Stimulated activated CD4-positive, alpha-beta T cell treated with anti-CD3 and anti-CD28 coated beads, TNF-alpha, amount 100 ng/mL, for 24 hours (primary cell): ENCODE data around the gene AUTS2.
"Not testable (repeated sequence)": the region's sequence is repeated elsewhere in the genome, so short reads cannot be mapped to it uniquely, and the experiment has no call there.

Experiments
- DNase-seq, 3 experiments: peaks; one replicate each; pipeline ENCODE4 v3.0.0-alpha.2; 2020; ENCODE audit warnings: low read depth in 3 of 3

Gene AUTS2

DNA sequence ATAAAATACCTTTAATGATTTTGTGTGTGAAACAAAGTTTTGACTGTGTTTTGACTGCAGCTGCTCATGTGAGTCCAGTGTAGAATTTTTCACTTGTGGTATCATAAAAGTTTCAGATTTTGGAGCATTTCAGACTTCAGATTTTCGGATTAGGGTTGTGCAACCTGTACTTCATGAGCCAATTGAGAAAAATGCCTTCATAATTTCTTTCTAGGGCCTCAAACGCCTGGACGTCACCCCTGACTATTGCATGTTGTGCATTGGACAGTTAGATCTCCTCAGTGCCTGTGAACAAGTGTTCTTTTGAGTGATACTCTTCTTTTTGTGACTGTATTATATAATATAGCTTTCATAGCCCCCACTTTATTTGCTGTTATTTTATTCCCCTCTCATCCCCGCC is 161.1 kb downstream of the AUTS2 start:
- no peak for DNase-seq

GRCh38 chr7:69761290-69761922 is 163.1 kb downstream of the AUTS2 start:
- DNase-seq = no peak

DNA sequence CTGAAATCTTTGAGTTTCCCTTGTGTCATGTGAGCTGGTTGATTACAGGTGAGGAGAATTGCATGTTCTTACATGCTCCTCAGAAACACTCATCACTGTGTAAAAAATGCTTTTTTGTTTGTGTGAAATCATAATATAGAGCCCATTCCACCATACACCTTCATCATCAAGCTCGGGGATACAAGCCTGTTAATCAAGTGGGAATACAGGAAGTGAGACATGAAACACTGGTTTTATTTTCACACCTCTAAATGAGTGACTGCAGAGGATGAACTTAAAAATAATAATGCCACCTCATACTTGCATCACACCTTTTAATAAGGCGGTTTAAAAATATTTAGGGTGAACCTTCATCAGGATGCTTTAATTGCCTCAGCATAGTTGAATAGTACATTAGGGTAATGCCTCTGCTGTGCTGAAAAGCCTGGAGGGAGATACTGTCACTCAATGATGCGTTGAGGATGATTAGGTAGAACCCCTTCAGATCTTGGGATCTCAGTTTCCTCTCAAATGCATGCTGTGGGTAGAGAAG is 164.6 kb downstream of the AUTS2 start:
- DNase-seq = no peak

DNA sequence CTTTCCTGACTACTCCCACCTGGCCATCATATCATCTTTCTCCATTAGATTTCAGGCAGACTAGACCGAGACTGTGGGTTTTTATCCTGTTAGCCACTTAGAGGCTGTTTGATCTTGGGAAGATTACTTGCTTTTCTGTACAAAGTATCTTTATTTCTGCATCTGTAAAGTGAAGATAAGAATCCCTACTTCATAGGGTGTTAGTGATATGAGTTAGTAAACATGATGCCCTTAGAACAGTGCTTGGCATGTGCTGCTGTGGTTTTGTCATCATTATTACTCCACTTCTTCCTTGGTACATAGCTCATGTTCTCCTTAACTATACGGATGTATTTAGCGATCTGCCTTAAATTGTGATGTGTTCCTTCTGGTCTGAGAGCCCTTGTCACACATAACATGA is 165.2 kb downstream of the AUTS2 start:
- DNase-seq = no peak

DNA sequence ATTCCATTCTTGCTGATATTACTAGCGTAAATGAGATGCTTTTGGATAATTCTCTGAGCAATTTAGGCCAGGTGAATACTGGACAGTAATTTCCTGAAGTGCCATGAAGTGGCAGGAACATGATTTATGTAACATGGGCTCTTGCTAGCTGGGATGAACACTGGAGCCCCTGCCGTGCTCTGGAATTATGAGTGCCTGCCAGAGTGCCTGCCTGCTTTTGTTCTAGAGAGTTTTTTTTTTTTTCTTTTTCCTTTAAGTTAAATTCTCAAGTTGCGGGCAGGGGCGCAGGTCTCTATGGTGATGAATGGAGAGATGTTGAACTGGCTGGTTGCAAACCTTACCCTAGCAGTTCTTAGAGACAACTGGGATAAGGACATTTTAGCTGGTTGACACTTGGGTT is 165.9 kb downstream of the AUTS2 start:
- DNase-seq = no peak

GRCh38 chr7:69764681-69765080 is 166.4 kb downstream of the AUTS2 start:
- DNase-seq = no peak

GRCh38 chr7:69765879-69766278 is 167.6 kb downstream of the AUTS2 start:
- DNase-seq = no peak

GRCh38 chr7:69768986-69769595 is 170.8 kb downstream of the AUTS2 start:
- DNase-seq = no peak

DNA sequence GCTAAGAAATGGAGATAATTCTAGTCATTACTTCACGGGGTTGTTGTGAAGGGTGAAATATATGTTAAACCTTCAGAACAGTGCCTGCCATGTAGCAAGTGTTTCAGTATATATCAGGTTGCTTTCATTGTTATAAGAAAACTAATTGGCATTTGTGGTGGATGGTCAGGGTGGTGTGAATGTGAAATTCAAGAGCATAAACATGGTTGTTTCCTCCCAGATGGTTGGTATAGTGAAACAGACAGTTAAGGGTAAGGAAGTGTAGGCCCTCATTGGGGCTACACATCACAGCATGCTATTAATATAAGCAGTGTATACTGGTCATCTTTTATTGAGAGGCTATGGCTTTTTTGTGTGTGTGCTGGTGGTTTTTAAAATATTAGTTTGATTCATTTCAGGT is 171.6 kb downstream of the AUTS2 start:
- DNase-seq = no peak

DNA sequence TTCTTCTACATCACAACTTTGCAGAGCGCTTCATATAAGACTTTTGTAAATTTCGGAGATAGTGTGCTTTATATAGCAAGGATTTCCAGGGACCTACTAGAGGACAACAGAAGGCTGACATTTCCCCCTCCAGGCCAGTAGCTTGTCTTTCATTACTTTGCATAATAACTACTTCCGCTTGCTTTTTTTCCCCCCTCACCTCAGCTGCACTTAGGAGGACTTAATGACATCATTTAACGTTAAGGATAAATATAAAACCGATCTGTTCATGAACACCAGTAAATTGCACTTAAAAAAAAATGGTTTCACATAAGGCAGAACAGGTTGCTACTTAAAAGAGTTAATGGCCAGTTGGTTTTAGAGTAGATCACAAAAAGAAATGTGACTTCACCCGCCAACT is 172.3 kb downstream of the AUTS2 start:
- no peak for DNase-seq

DNA sequence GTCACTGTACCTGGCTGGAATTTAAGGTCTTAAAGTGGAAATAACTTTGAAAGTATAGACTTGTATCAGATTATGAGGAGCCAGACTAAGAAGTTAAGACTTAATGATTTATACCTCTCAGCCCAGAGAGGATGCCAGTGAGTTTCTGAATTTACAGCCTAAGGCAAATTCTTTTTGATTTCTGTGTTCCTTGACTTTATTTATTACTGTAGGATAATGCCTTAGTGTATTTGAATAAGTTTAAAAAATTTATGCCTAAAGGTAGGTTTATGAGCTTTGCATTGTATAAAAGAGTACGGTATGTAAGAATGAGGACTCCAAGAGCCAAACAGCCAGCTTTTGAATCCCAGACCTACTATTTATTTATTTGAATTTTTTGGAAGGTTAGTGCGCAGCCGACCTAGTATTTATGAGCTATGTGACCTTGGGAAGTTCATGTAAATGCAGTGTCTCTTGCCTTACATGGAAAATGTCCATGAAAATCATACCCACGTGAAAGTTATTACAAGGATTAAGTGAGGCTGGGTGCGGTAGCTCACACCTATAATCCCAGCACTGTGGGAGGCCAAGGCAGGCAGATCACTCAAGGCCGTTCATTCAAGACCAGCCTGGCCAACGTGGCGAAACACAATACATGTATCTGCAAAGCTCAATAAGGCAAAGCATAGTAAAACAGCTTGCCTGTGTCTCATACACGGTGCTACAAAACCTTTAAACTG is 174.6 kb downstream of the AUTS2 start:
- DNase-seq = no peak

DNA sequence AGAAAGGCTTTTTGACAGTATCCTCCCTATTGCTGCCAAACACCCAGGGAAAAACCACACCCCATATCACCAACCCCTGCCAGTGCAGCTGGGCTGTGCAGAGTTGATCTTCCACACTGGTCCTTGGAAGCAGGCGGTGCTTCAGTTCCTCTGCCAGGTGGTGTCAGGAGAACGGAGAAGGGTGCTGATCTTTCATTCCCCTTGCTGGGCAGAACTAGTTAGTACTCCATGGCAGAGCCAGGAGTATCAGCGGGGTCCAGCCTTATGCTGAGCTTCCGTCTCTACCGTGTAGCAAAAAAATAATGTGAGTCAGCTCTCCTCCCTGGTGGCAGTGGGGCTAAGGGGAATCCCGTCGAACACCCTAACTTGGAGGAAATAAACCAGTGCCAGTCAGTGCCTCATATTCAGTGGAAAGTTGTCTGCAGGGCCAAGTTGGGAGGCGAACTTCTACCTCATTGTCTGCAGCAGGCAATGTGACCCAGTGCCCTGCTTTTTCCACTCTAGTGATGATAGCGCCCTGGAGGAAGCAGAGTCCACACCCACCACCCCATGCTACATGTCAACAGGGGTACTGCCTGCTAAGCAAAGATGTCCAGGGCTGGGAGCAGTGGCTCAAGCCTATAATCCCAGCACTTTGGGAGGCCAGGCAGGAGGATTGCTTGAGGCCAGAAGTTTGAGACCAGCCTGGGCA is 175.4 kb downstream of the AUTS2 start:
- DNase-seq = no peak

GRCh38 chr7:69775231-69775771 is 177.0 kb downstream of the AUTS2 start:
- no peak for DNase-seq

GRCh38 chr7:69776611-69777010 is 178.3 kb downstream of the AUTS2 start:
- no peak for DNase-seq

DNA sequence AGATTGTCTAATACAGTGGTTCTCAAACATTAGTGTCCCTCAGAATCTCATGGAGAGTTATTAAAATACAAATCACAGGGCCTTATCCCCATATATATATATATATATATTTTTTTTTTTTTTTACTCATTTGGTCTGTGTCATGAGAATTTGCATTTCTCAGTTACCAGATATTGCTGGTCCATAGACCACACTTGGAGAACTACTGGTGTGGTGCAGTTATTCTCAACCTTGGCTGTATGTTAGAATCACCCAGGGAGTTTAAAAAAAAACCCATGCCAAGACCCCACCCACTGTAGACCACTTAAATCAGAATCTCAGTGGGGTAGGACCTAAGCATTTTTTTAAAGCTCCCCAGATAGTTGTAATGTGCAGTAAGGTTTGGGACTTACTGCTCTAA is 179.9 kb downstream of the AUTS2 start:
- DNase-seq = no peak

- DNase-seq = no peak
Measured at GRCh38 chr7:69780379-69780778, 182.1 kb downstream of the AUTS2 start.

- DNase-seq = no peak
Measured at GRCh38 chr7:69781412-69781846, 183.2 kb downstream of the AUTS2 start.

- no peak for DNase-seq
Measured at GRCh38 chr7:69782917-69783684, 184.8 kb downstream of the AUTS2 start.

- not testable (repeated sequence) for DNase-seq
Measured at GRCh38 chr7:69786130-69786529, 187.9 kb downstream of the AUTS2 start.

DNA sequence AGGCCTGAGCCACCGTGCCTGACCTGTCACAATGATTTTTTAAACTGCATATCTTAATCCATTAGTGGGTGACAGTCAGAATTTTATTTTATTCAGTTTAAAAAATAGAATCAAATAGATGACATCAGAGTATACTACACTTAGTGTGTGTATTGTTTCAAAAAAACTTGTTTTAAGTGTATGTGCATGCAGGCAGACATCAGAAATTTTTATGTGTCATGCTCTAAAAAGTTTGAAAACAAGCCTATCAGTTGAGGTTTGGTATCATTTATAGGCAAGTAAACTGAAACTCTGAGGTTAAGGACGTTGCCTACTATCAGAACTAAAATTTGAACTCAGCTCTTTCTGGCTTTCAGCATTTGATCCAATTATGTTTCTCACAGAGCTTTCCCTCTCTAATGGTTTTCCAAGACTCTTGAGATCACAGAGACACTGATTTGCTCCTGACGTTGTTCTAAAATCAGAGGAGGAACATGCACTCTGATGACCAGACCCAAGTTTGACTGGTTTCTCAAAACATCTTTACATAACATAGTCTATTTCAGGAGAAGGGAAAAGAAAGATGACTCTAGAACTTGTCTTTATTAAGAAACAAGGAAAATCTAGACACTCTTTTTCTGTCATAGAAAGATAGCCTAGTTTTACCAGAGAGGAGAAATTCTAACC is 188.6 kb downstream of the AUTS2 start:
- DNase-seq = no peak
